Measurements from ENCODE around the gene PCDH12. TPM values are rescaled to one million over a fixed set of nuclear protein-coding genes. Genes with fewer than 3 reads are reported as not detected.

PCDH12 gene
- not detected in 2 replicates for total RNA-seq

DNA sequence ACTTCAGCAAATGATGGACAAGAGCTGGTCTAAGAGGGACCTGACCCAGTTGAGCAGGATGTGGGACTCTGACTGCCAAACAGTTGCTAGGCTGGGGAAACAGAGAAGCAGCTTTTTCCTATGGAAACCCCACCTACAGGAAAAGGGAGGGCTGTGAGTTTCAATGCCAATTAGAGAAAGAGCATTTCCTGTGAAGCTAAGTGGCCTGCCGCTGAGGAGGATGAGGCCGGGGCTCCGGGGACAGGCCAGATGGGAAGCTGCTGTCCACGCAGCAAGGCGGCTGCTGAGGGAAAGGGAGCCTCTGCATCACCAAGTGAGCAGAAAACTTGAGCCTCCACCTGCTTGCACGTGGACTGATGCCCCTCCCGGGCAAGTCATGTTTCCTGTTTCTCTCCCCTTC, at the start of gene PCDH12:
PCDH12 (minus strand) TSS at position 90 of the 400 bp plus-strand sequence. CDS start 351 bp downstream, outside the sequence.

DNA sequence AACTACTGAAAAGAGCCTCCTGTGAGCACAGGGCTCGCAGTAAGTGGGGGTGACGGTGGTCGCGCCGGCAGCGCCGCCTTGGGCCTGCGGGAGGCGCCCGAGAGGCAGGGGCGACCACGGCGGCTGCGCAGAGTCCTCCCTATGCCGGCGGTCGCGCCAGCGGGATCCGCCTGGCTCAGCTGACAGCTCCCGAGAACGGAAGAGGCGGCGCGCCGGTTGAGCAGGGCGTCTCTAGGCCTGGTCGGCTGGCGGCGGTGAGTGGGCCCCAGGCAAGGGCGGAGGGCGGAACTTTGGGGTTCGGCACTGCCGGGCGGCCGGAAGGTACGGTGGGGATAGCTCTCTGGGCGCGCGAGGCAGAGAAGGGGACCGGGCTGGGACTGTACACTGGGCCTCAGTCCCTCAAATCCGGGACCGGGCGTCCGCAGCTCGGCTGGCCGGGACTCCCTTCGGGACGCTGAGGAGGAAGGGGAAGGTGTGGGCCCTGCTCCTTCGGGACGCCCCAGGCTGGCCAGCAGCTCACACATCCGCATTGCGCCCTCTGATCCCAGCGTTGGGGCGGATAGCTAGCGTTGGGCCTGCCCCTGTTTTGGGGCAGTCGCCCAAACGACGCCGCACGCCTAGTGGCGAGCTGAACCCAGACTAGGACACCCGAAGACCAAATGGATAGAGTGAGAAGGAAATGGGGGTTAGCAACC, 11.1 kb upstream of the PCDH12 start, which contains the start of gene RNF14:
RNF14 (plus strand) TSS at position 192 of the 695 bp plus-strand sequence. CDS start 4,484 bp downstream, outside the sequence.

DNA sequence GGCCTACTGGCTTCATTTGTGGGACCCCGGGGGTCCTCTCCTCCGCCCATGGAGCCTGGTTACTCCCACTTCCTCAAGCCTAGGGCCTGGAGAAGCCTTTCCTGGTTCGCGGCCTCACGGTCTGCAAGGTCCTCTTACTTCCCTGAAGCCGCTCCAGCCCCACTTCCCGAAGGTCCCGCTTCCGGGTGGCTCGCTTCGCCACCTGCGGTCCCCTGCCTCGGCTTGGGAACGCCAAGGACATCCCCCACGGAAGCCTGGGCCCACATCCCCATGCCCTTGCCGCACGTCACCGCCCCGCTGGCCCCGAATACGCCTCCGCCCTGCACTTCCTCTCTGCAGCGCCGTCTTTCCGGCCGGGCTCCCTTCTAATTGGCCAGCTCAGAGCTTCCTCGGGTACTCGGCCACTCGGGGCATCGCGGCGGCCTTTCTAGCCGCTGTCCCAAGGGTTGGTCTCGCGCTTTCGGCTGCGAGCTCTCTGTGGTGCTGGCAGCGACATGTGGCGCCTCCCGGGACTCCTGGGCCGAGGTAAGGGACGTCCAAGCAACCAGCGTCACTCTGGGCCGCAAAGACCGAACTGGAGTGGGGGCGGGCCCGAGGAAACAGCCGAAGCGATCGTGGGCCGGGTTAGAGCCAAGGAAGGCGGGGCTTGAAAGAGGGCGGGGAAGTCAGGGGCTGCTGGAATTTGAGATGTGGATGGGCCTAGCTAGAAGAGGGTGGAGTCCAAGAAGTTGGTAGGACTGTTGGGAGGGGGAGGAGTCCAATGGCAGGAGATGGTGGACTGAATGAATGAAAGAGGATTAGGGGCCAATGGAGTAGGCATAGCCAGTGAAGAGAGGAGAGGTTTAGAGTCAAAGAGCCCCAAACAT, 34.3 kb downstream of the PCDH12 start, which contains the start of gene DELE1:
DELE1 (plus strand) TSS at position 424 of the 866 bp plus-strand sequence; CDS start at position 495, 71 bp downstream.

Other genes with a start within 250 kb of the PCDH12 start
- gene PCDH1, start 79.8 kb downstream of the PCDH12 start, total RNA-seq: 0.76 and 1.1 TPM in 2 replicates
- gene DELE1, start 34.3 kb downstream of the PCDH12 start, total RNA-seq: 35.4 and 79.9 TPM in 2 replicates
- 35.4 and 36.6 TPM in 2 replicates for gene RNF14, start 10.9 kb upstream of the PCDH12 start, total RNA-seq
- gene GNPDA1, start 54.8 kb upstream of the PCDH12 start, total RNA-seq: 44.5 and 101 TPM in 2 replicates
- gene NDFIP1, start 150.6 kb upstream of the PCDH12 start, total RNA-seq: 80.5 and 110 TPM in 2 replicates